ENCODE results near the gene SIGLEC10. TPM values are rescaled to one million over a fixed set of nuclear protein-coding genes. Genes with fewer than 3 reads are reported as not detected.

SIGLEC10 gene
- total RNA-seq, 5 donors from 2014 or later (not counting 1 experiment from before 2014, with no cell fraction given), result 0.67 to 6.7 (median 1.8) TPM

Other genes with a start within 250 kb of the SIGLEC10 start
- under 1 TPM in 4 of 5 donors, not detected in 1; 0.23 to 0.60 (median 0.42) TPM for gene CD33, start 192.6 kb downstream of the SIGLEC10 start, total RNA-seq
- gene SIGLECL1, start 166.6 kb downstream of the SIGLEC10 start, total RNA-seq, result not detected
- under 1 TPM in 1 of 5 donors, not detected in 4; 0.10 TPM for gene IGLON5, start 106.0 kb downstream of the SIGLEC10 start, total RNA-seq
- under 1 TPM; 0.18 to 0.70 (median 0.39) TPM for gene VSIG10L, start 75.5 kb downstream of the SIGLEC10 start, total RNA-seq
- gene ETFB, start 51.3 kb downstream of the SIGLEC10 start, total RNA-seq, result 10 to 100 TPM; 37.8 to 67.8 (median 61.1) TPM
- gene CLDND2, start 48.6 kb downstream of the SIGLEC10 start, total RNA-seq, result 1 to 10 TPM; 2.0 to 8.5 (median 5.8) TPM
- 100 to 1,000 TPM in 4 of 5 donors, 10 to 100 TPM in 1; 42.9 to 356 (median 105) TPM for gene NKG7, start 45.0 kb downstream of the SIGLEC10 start, total RNA-seq
- gene LIM2, start 29.7 kb downstream of the SIGLEC10 start, total RNA-seq, result not detected
- not detected for gene C19orf84, start 27.1 kb downstream of the SIGLEC10 start, total RNA-seq
- not detected for gene SIGLEC8, start 40.8 kb upstream of the SIGLEC10 start, total RNA-seq
- not detected for gene CEACAM18, start 60.9 kb upstream of the SIGLEC10 start, total RNA-seq
- gene SIGLEC12, start 84.2 kb upstream of the SIGLEC10 start, total RNA-seq, result not detected
- under 1 TPM in 4 of 5 donors, not detected in 1; 0.23 to 0.79 (median 0.64) TPM for gene SIGLEC6, start 114.0 kb upstream of the SIGLEC10 start, total RNA-seq
- gene ZNF175, start 153.6 kb upstream of the SIGLEC10 start, total RNA-seq, result 10 to 100 TPM in 3 of 5 donors, 1 to 10 TPM in 2; 6.7 to 16.8 (median 12.3) TPM
- under 1 TPM in 2 of 5 donors, not detected in 3; 0.16 to 0.26 TPM for gene SIGLEC5, start 212.8 kb upstream of the SIGLEC10 start, total RNA-seq
- gene SIGLEC14, start 229.2 kb upstream of the SIGLEC10 start, total RNA-seq, result 1 to 10 TPM in 1 of 5 donors, under 1 TPM in 2, not detected in 2; 0.68 to 1.1 (median 0.93) TPM

Data from T-cell (primary cell).